H1 (cell line): ENCODE measurements around the gene ATP11A. TPM values are rescaled to one million over a fixed set of nuclear protein-coding genes. Genes with fewer than 3 reads are reported as not detected.

Source experiments
- CTCF ChIA-PET: fragments of 300-600 bp; sonication (Branson Sonifier 250); formaldehyde crosslinking; loops from one replicate; lab custom pipeline; 2021; ENCODE audit not compliant: partially characterized antibody; lab: Charles Lee
- POLR2A ChIA-PET: fragments of 300-600 bp; sonication (Branson Sonifier 250); formaldehyde crosslinking; loops from one replicate; lab custom pipeline; 2021; ENCODE audit warnings: inconsistent platforms; ENCODE audit not compliant: partially characterized antibody; lab: Charles Lee
- DNase-seq, 2 experiments: peaks; one replicate each; pipeline versions ENCODE4 v3.0.0 to v3.0.0-alpha.2; 2010 to 2022; ENCODE audit warnings: low spot score in 2 of 2, low read depth in 1 of 2, mixed read lengths in 1 of 2
- FAIRE-seq: peaks from 2 replicates; lab custom pipeline; 2011; peaks lifted over from hg19 to GRCh38; lab: Jason Lieb, UNC
- H2AFZ ChIP-seq: 2 replicates; pipeline ENCODE4 v1.8.1; 2012; ENCODE audit warnings: low read length, inconsistent platforms
- H2AK5ac ChIP-seq: 2 replicates; pipeline ENCODE4 v1.6.1; 2013; ENCODE audit warnings: low read depth, low read length
- H2BK120ac ChIP-seq: replicated peaks from 2 replicates; pipeline ENCODE3; 2013; ENCODE audit warnings: low read depth, low read length, inconsistent platforms
- H2BK12ac ChIP-seq: 2 replicates; pipeline ENCODE4 v1.6.1; 2013; ENCODE audit warnings: low read depth, low read length
- H2BK15ac ChIP-seq: 2 replicates; pipeline ENCODE4 v1.6.1; 2013; ENCODE audit warnings: low read length
- H2BK20ac ChIP-seq: 2 replicates; pipeline ENCODE4 v1.6.1; 2013; ENCODE audit warnings: low read length
- H2BK5ac ChIP-seq: 2 replicates; pipeline ENCODE4 v1.6.1; 2013; ENCODE audit warnings: low read depth, low read length
- H3K14ac ChIP-seq: 2 replicates; pipeline ENCODE4 v1.6.1; 2013; ENCODE audit warnings: inconsistent platforms; ENCODE audit not compliant: insufficient read length
- H3K18ac ChIP-seq: 2 replicates; pipeline ENCODE4 v1.6.1; 2013; ENCODE audit warnings: low read length; ENCODE audit errors: extremely low read depth
- H3K23ac ChIP-seq: 2 replicates; pipeline ENCODE4 v1.6.1; 2013; ENCODE audit warnings: inconsistent platforms; ENCODE audit not compliant: insufficient read length
- H3K23me2 ChIP-seq: 2 replicates; pipeline ENCODE4 v1.6.1; 2013; ENCODE audit warnings: low read depth, low read length
- H3K27ac ChIP-seq: 2 replicates; pipeline ENCODE4 v1.6.1; 2011; ENCODE audit warnings: low read depth, low read length, inconsistent platforms
- H3K27me3 ChIP-seq, 4 experiments: replicated peaks in 1 of 4; 1 replicate in 1 of 4; 2 replicates in 3 of 4; pipeline versions ENCODE4 v1.6.1 to v1.8.1; 2011 to 2013; ENCODE audit warnings: low read length in 3 of 4, mild to moderate bottlenecking in 3 of 4, inconsistent platforms in 2 of 4, mixed read lengths in 2 of 4, moderate library complexity in 1 of 4; ENCODE audit not compliant: control insufficient read depth in 3 of 4, insufficient read depth in 3 of 4; ENCODE audit errors: extremely low read depth in 1 of 4
- H3K36me3 ChIP-seq, 4 experiments: 2 replicates each; pipeline versions ENCODE4 v1.6.1 to v1.8.1; 2011 to 2013; ENCODE audit warnings: mild to moderate bottlenecking in 4 of 4, low read length in 3 of 4, moderate library complexity in 2 of 4, control low read depth in 1 of 4, inconsistent platforms in 1 of 4; ENCODE audit not compliant: insufficient read depth in 4 of 4, control insufficient read depth in 2 of 4
- H3K4ac ChIP-seq: replicated peaks from 2 replicates; pipeline ENCODE3; 2013; ENCODE audit warnings: low read length, low read depth, mixed read lengths, inconsistent platforms; ENCODE audit not compliant: insufficient read length
- H3K4me1 ChIP-seq, 4 experiments: replicated peaks in 1 of 4; 1 replicate in 1 of 4; 2 replicates in 3 of 4; pipeline versions ENCODE4 v1.6.1 to v1.8.1; 2011 to 2013; ENCODE audit warnings: low read length in 3 of 4, inconsistent platforms in 2 of 4, mixed read lengths in 1 of 4; ENCODE audit not compliant: insufficient read depth in 4 of 4, control insufficient read depth in 3 of 4
- H3K4me2 ChIP-seq, 2 experiments: 2 replicates each; pipeline versions ENCODE4 v1.6.1 to v1.8.1; 2011 to 2013; ENCODE audit warnings: low read depth in 2 of 2, low read length in 2 of 2, control low read depth in 1 of 2, inconsistent platforms in 1 of 2, mild to moderate bottlenecking in 1 of 2; ENCODE audit not compliant: insufficient read depth in 1 of 2
- H3K4me3 ChIP-seq, 4 experiments: fragments of 200-600, 300-600 bp in 1 of 4; sonication (generic), shearing (Covaris generic), sonication (Bioruptor Twin) in 1 of 4; 2 replicates each; pipeline versions ENCODE4 v1.5.1 to v1.8.1; 2011 to 2016; ENCODE audit warnings: low read length in 4 of 4, low read depth in 3 of 4, control low read depth in 2 of 4, inconsistent platforms in 2 of 4, mild to moderate bottlenecking in 2 of 4, mixed read lengths in 1 of 4, moderate library complexity in 1 of 4; ENCODE audit not compliant: insufficient read depth in 2 of 4; ENCODE audit errors: extremely low read depth in 1 of 4
- H3K56ac ChIP-seq: replicated peaks from 2 replicates; pipeline ENCODE3; 2013; ENCODE audit warnings: low read depth, mild to moderate bottlenecking, mixed read lengths, low read length, inconsistent platforms; ENCODE audit not compliant: insufficient read length
- H3K79me1 ChIP-seq: 2 replicates; pipeline ENCODE4 v1.6.1; 2013; ENCODE audit warnings: low read depth, low read length, control low read depth
- H3K79me2 ChIP-seq, 2 experiments: 2 replicates each; pipeline versions ENCODE4 v1.6.1 to v1.8.1; 2012 to 2013; ENCODE audit warnings: low read length in 2 of 2, mild to moderate bottlenecking in 2 of 2, inconsistent platforms in 1 of 2; ENCODE audit not compliant: insufficient read depth in 2 of 2, control insufficient read depth in 1 of 2
- H3K9ac ChIP-seq, 4 experiments: replicated peaks in 1 of 4; 1 replicate in 1 of 4; 2 replicates in 3 of 4; pipeline versions ENCODE4 v1.6.1 to v1.8.1; 2011 to 2013; ENCODE audit warnings: low read depth in 3 of 4, low read length in 3 of 4, control low read depth in 2 of 4, mild to moderate bottlenecking in 2 of 4, moderate library complexity in 2 of 4, inconsistent platforms in 1 of 4; ENCODE audit errors: extremely low read depth in 1 of 4
- H3K9me3 ChIP-seq, 2 experiments: 2 replicates each; pipeline versions ENCODE4 v1.6.1 to v1.8.1; 2012 to 2013; ENCODE audit warnings: mild to moderate bottlenecking in 2 of 2, moderate library complexity in 2 of 2, control low read depth in 1 of 2, inconsistent platforms in 1 of 2, low read depth in 1 of 2, low read length in 1 of 2, mixed read lengths in 1 of 2; ENCODE audit not compliant: insufficient read depth in 2 of 2
- H4K20me1 ChIP-seq, 2 experiments: replicated peaks in 1 of 2; 2 replicates each; pipeline versions ENCODE3 to v1.8.1; 2011 to 2013; ENCODE audit warnings: inconsistent platforms in 2 of 2, low read length in 2 of 2, mild to moderate bottlenecking in 1 of 2; ENCODE audit not compliant: insufficient read depth in 2 of 2, control insufficient read depth in 1 of 2
- H4K5ac ChIP-seq: 2 replicates; pipeline ENCODE4 v1.6.1; 2013; ENCODE audit warnings: low read length, low read depth, mixed read lengths, inconsistent platforms; ENCODE audit not compliant: insufficient read length
- H4K8ac ChIP-seq: 2 replicates; pipeline ENCODE4 v1.8.0; 2013; ENCODE audit warnings: mild to moderate bottlenecking, moderate library complexity, low read length, inconsistent platforms; ENCODE audit not compliant: insufficient read depth; ENCODE audit errors: extremely low read depth
- H4K91ac ChIP-seq: replicated peaks from 2 replicates; pipeline ENCODE3; 2013; ENCODE audit warnings: low read length, mixed read lengths, inconsistent platforms; ENCODE audit not compliant: insufficient read length
- BRCA1 ChIP-seq: IDR thresholded peaks from 2 replicates; pipeline ENCODE4 v1.6.1; 2012; ENCODE audit warnings: low read depth, low read length, improper control_type of control experiment
- KDM5A ChIP-seq: fragments of 200-600 bp; IDR thresholded peaks from 2 replicates; pipeline ENCODE4 v1.7.1; 2012; ENCODE audit warnings: mild to moderate bottlenecking, low read length, inconsistent platforms, mixed read lengths
- SP4 ChIP-seq: IDR thresholded peaks from 2 replicates; pipeline ENCODE4 v1.6.1; 2012; ENCODE audit warnings: low read length, inconsistent platforms
- WGBS, 2 experiments: shearing (Covaris generic) in 1 of 2; methylation state at CpG; one replicate each; pipeline versions ENCODE4 v1.1.6 to v1.1.7; 2013 to 2015; ENCODE audit warnings: low lambda C conversion rate in 2 of 2, mixed read lengths in 2 of 2, inconsistent platforms in 1 of 2, low coverage in 1 of 2, missing lambda C conversion rate in 1 of 2; ENCODE audit not compliant: insufficient replicate concordance in 2 of 2, insufficient coverage in 1 of 2, insufficient read length in 1 of 2; ENCODE audit errors: extremely low coverage in 1 of 2, missing lambda C conversion rate in 1 of 2; 5-methylcytosine and 5-hydroxymethylcytosine counted together
- polyA plus RNA-seq, 7 experiments: library from polyadenylated mRNA; depleted of rRNA in 3 of 7; stranded (reverse) in 5 of 7; unstranded in 2 of 7; fragments of >200 nt in 5 of 7; fragments of 200-250 nt in 2 of 7; gene quantifications; 1 replicate in 5 of 7; 2 replicates in 1 of 7; 4 replicates in 1 of 7; pipeline versions ENCODE4 v1.2.1 to v1.2.3, GENCODE V29; 2011 to 2013; ENCODE audit warnings: missing spikeins in 2 of 7, mixed read lengths in 2 of 7
- total RNA-seq: library from RNA; stranded (reverse); fragmentation: NEBNext Ultra II Directional; extraction: Animal tissue kit (Norgen Biotek cat#: 25700); gene quantifications from 2 replicates; pipeline ENCODE4 v1.2.1, GENCODE V29; 2021
- TF ChIP-seq, protein P1 (sequence below), 3 experiments: IDR thresholded peaks; 1 replicate in 2 of 3; 2 replicates in 1 of 3; pipeline versions ENCODE4 v1.5.1 to v1.6.1; 2011; ENCODE audit warnings: low read length in 3 of 3, mild to moderate bottlenecking in 3 of 3, inconsistent platforms in 2 of 3, low read depth in 1 of 3, moderate library complexity in 1 of 3; ENCODE audit not compliant: insufficient read depth in 1 of 3; ENCODE audit errors: control extremely low read depth in 1 of 3
- TF ChIP-seq, protein P2 (sequence below): IDR thresholded peaks from 2 replicates; pipeline ENCODE4 v1.6.1; 2011; ENCODE audit warnings: low read length, improper control_type of control experiment

Gene ATP11A
- total and polyA plus RNA-seq, 2 of the 8 experiments (the other 6 are each of a cell fraction or from before 2014, with no cell fraction given): 28.8 to 72.9 TPM

DNA sequence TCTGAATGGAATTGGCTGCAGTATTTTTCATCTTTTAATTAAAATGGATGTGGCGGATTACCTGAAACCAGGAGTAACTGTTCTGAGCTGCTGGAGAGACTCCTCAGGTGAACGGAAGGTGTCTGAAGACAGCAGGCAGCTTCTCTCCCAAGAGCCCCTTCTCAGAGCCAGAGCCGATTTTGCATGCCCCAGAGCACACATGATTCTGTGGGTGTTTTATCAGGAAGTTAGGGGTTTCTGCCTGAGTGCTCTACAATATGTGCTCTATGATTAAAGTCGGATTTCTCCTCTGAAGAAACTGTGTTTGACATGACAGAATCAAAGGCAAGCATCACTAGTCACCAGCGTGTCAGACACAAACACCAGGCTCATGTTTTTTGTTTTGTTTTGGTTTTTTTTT is 218.5 kb downstream of the ATP11A start:
- WGBS, 2 experiments: 85% methylated on average over 5 of the region's 5 CpGs; no CpG with 5 or more reads in 1 of the 2 experiments

More for the DNA sequence above, 218.5 kb downstream of the ATP11A start:
- Histone ChIP-seq H2BK15ac (no peak overlapping the region), H2BK12ac (no peak overlapping the region), H3K14ac (no peak overlapping the region), H4K5ac (no peak overlapping the region), H2AK5ac (no peak overlapping the region), H3K18ac (no peak overlapping the region), H3K27ac (no peak overlapping the region), H4K8ac (no peak overlapping the region), H3K9me3 (no peaks in the 10 kb centered on the region), H3K79me2 (peaks cover 0 to 30% of the 10 kb centered on the region in 2 experiments; a peak in 2 of 4 replicates), H4K20me1 (peaks cover 0 to 11% of the 10 kb centered on the region in 2 experiments), H3K23me2 (peaks cover 6% of the 10 kb centered on the region; the same call in 1 of the 2 replicates), H2AFZ (no peak overlapping the region), H3K36me3 (peaks cover 0 to 14% (median 0%) of the 10 kb centered on the region in 4 experiments; a peak in 2 of 8 replicates), H3K56ac (no peak overlapping the region), H2BK20ac (no peak overlapping the region), H3K79me1 (peaks cover 3% of the 10 kb centered on the region), H3K23ac (no peak overlapping the region), H3K4me1 (peaks cover 10 to 32% (median 18%) of the 10 kb centered on the region in 4 experiments; a peak in 6 of 7 replicates), H4K91ac (no peak overlapping the region), H3K4me3 (no peak overlapping the region), H2BK120ac (no peak overlapping the region), H3K4me2 (no peak overlapping the region), H3K9ac (no peak overlapping the region), H3K4ac (no peak overlapping the region), H2BK5ac (no peak overlapping the region), H3K27me3 (no peaks in the 10 kb centered on the region)
- DNase-seq: no peak
- FAIRE-seq: no peak
- POLR2A ChIA-PET: interaction anchor here (1.2 to 5.9 kb wide), 2 partner anchors 10 to 12 kb away, joined by 5 to 44 read pairs; no protein-coding TSS in a partner anchor
- TF ChIP-seq, protein P1, sequence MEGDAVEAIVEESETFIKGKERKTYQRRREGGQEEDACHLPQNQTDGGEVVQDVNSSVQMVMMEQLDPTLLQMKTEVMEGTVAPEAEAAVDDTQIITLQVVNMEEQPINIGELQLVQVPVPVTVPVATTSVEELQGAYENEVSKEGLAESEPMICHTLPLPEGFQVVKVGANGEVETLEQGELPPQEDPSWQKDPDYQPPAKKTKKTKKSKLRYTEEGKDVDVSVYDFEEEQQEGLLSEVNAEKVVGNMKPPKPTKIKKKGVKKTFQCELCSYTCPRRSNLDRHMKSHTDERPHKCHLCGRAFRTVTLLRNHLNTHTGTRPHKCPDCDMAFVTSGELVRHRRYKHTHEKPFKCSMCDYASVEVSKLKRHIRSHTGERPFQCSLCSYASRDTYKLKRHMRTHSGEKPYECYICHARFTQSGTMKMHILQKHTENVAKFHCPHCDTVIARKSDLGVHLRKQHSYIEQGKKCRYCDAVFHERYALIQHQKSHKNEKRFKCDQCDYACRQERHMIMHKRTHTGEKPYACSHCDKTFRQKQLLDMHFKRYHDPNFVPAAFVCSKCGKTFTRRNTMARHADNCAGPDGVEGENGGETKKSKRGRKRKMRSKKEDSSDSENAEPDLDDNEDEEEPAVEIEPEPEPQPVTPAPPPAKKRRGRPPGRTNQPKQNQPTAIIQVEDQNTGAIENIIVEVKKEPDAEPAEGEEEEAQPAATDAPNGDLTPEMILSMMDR (IDR thresholded peaks at IDR 0.05; ENCODE audit: control extremely low read depth in 1 of 3, insufficient read depth in 1 of 3, low read depth in 1 of 3, low read length in 3 of 3): no peak
- TF ChIP-seq KDM5A: no peak
- TF ChIP-seq, protein P2, sequence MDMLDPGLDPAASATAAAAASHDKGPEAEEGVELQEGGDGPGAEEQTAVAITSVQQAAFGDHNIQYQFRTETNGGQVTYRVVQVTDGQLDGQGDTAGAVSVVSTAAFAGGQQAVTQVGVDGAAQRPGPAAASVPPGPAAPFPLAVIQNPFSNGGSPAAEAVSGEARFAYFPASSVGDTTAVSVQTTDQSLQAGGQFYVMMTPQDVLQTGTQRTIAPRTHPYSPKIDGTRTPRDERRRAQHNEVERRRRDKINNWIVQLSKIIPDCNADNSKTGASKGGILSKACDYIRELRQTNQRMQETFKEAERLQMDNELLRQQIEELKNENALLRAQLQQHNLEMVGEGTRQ: no peak
- no peak for TF ChIP-seq SP4
- TF ChIP-seq BRCA1: no peak
- CTCF ChIA-PET: interaction anchor here (0.6 to 3.0 kb wide), 5 partner anchors 10 to 637 kb away, joined by 3 to 12 read pairs (median 4); no protein-coding TSS in a partner anchor
